Esophagus muscularis mucosa (tissue), 4 donors: ENCODE measurements around the gene STAB2. TPM values are rescaled to one million over a fixed set of nuclear protein-coding genes. Genes with fewer than 3 reads are reported as not detected.

ENCODE experiments used
- DNase-seq: peaks from one replicate; pipeline ENCODE4 v3.0.0-alpha.2; 2017; ENCODE audit errors: extremely low spot score
- H3K27ac ChIP-seq, 4 donors: fragments of 200-600 bp; sonication (generic); replicated peaks in 1 of 4; 1 replicate in 3 of 4; 2 replicates in 1 of 4; pipeline ENCODE4 v1.5.1; 2016 to 2019; ENCODE audit warnings: mild to moderate bottlenecking in 1 of 4
- H3K27me3 ChIP-seq, 4 donors: fragments of 200-600 bp; sonication (generic); one replicate each; pipeline versions ENCODE4 v1.5.1 to v1.6.0; 2016 to 2019
- H3K36me3 ChIP-seq, 4 donors: fragments of 200-600 bp; sonication (generic); one replicate each; pipeline ENCODE4 v1.5.1; 2016 to 2019
- H3K4me1 ChIP-seq, 4 donors: fragments of 200-600 bp; sonication (generic); one replicate each; pipeline ENCODE4 v1.5.1; 2016 to 2019
- H3K4me3 ChIP-seq, 4 donors: fragments of 200-600 bp; sonication (generic); 1 replicate in 2 of 4; 2 replicates in 2 of 4; pipeline ENCODE4 v1.5.1; 2016 to 2019; ENCODE audit warnings: mild to moderate bottlenecking in 4 of 4, moderate library complexity in 1 of 4
- H3K9me3 ChIP-seq, 4 donors: fragments of 200-600 bp; sonication (generic); 1 replicate in 3 of 4; 2 replicates in 1 of 4; pipeline ENCODE4 v1.5.1; 2016 to 2019
- EP300 ChIP-seq: sonication (generic); formaldehyde crosslinking; IDR thresholded peaks from one replicate; pipeline ENCODE4 v1.6.1; 2017; ENCODE audit warnings: antibody characterized with exemption
- POLR2A ChIP-seq: fragments of 450-650 bp; IDR thresholded peaks from one replicate; pipeline ENCODE4 v1.6.1; 2017; ENCODE audit warnings: antibody characterized with exemption, moderate library complexity, mild to moderate bottlenecking, low read depth
- POLR2AphosphoS5 ChIP-seq, 2 donors: sonication (generic); formaldehyde crosslinking; IDR thresholded peaks; one replicate each; pipeline ENCODE4 v1.6.1; 2017; ENCODE audit warnings: antibody characterized with exemption in 2 of 2
- WGBS: methylation state at CpG from one replicate; pipeline ENCODE4 v1.1.5; 2018; 5-methylcytosine and 5-hydroxymethylcytosine counted together
- intact Hi-C: fragments of 100-400 bp; cut with DNase I; formaldehyde crosslinking; loops from one replicate; pipeline ENCODE4 v1.15.1; 2023
- small RNA-seq, 3 donors: library from RNA; depleted of rRNA; stranded (forward); fragments of <200 nt; gene quantifications; one replicate each; pipeline ENCODE3, GENCODE V24; 2016
- total RNA-seq, 4 donors: library from RNA; depleted of rRNA; stranded (reverse); fragments of >200 nt; gene quantifications; one replicate each; pipeline versions ENCODE4 v1.1.0 to v1.2.1, GENCODE V29; 2016
- TF ChIP-seq, protein P1 (sequence below), 3 experiments: fragments of 200-600 bp in 2 of 3; fragments of 450-650 bp in 1 of 3; sonication (generic) in 2 of 3; IDR thresholded peaks; one replicate each; pipeline ENCODE4 v1.5.1; 2017 to 2019; ENCODE audit warnings: antibody characterized with exemption in 3 of 3, mild to moderate bottlenecking in 2 of 3, moderate library complexity in 1 of 3

The STAB2 gene
- total RNA-seq, 4 donors from 2014 or later: under 0.01 to 0.50 (median 0.29) TPM; not detected in 1

DNA sequence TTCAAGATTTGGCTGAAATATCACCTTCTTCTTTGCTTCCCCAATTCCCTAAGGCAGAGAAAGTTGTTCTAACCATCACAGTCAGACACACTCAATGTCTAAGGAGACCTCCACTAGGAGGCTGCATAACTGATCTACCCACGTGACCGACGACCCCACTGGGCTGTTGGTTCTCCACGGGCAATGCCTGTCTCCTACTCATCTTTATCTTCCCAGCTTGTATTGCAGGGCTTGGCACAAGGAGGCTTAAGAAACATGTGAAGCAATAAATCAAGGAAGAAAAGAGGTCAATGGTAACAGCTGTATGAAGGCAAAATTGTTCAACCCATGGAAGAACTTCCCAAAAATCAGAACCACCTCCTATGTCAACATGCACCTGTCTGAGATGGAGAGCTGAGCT, 226.9 kb downstream of the STAB2 start:
- Histone ChIP-seq H3K4me3 (no peak overlapping the region), H3K4me1 (peaks cover 0 to 95% (median 55%) of the 10 kb centered on the region in 4 donors), H3K27ac (peak overlapping the region; percentile 7 to 16 (median 11)), H3K36me3 (peaks cover 0 to 60% (median 44%) of the 10 kb centered on the region in 4 donors), H3K27me3 (no peaks in the 10 kb centered on the region), H3K9me3 (no peaks in the 10 kb centered on the region)
- 77% methylated on average over 4 of the region's 4 CpGs for WGBS
- intact Hi-C loops: no loop called here
- no peak for TF ChIP-seq POLR2AphosphoS5 (IDR thresholded peaks at IDR 0.05)
- TF ChIP-seq EP300: no peak
- TF ChIP-seq POLR2A: no peak
- TF ChIP-seq, protein P1, sequence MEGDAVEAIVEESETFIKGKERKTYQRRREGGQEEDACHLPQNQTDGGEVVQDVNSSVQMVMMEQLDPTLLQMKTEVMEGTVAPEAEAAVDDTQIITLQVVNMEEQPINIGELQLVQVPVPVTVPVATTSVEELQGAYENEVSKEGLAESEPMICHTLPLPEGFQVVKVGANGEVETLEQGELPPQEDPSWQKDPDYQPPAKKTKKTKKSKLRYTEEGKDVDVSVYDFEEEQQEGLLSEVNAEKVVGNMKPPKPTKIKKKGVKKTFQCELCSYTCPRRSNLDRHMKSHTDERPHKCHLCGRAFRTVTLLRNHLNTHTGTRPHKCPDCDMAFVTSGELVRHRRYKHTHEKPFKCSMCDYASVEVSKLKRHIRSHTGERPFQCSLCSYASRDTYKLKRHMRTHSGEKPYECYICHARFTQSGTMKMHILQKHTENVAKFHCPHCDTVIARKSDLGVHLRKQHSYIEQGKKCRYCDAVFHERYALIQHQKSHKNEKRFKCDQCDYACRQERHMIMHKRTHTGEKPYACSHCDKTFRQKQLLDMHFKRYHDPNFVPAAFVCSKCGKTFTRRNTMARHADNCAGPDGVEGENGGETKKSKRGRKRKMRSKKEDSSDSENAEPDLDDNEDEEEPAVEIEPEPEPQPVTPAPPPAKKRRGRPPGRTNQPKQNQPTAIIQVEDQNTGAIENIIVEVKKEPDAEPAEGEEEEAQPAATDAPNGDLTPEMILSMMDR (IDR thresholded peaks at IDR 0.05): no peak
- no peak for DNase-seq

DNA sequence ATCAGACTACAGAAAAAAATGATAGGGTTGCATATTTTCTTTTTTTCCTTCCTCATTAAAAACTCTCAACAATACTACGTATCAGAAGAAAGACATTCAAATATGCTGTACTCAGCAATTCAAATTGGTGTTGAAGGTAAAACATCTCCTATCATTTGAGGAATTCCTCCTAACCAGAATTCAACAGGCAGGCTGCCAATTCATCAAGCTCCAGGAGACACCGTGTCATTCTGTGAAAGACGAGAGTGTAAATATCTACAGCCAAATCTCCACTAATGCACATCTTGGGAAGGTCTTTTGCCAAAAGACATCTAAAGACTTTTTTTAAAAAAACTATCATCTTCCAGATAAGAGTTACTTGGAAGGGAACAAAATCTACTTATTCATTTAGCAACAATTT, 227.4 kb downstream of the STAB2 start:
- TF ChIP-seq, protein P1 (IDR thresholded peaks at IDR 0.05): no peak
- TF ChIP-seq POLR2A (no peak), EP300 (no peak), POLR2AphosphoS5 (IDR thresholded peaks at IDR 0.05) (no peak)
- H3K4me3 ChIP-seq: no peak overlapping the region
- intact Hi-C loops: no loop called here
- H3K4me1 ChIP-seq: peaks cover 0 to 95% (median 56%) of the 10 kb centered on the region in 4 donors
- H3K27ac ChIP-seq: peak overlapping the region in 2 of 4 donors; percentile 12 to 16
- DNase-seq: no peak
- H3K36me3 ChIP-seq: peaks cover 0 to 56% (median 42%) of the 10 kb centered on the region in 4 donors
- no peaks in the 10 kb centered on the region for H3K9me3 ChIP-seq
- H3K27me3 ChIP-seq: no peaks in the 10 kb centered on the region
- 38% methylated on average over 3 of the region's 3 CpGs for WGBS

Small RNAs within 50 kb of the gene (small RNA-seq; reads per million reads assigned to genes)
- 0 reads per million in 3 donors for gene RF00096

Other genes starting within 250 kb of the STAB2 start
- not detected for gene C12orf42, start 91.3 kb upstream of the STAB2 start, total RNA-seq